K562 (cell line): ENCODE results near the gene CYP17A1. TPM values are rescaled to one million over a fixed set of nuclear protein-coding genes. Genes with fewer than 3 reads are reported as not detected.

Experiments
- ATAC-seq: fragments of 200-7000 bp; cut with Tn5 transposase; 3 replicates; pipeline ENCODE4 v1.9.1; 2020; ENCODE audit warnings: moderate library complexity
- BruUV-seq: library from RNA; stranded (reverse); fragments of 400-500 nt; replicated peaks from 2 replicates; lab custom pipeline; 2021; lab: Mats Ljungman, UMichigan
- CTCF ChIA-PET: fragments of 300-600 bp; formaldehyde crosslinking; extraction: SDS; loops from one replicate; lab custom pipeline; 2021; ENCODE audit warnings: low intra/inter-chr PET ratio; lab: Yijun Ruan, JAX
- POLR2A ChIA-PET: fragments of 300-600, 350-650 bp; sonication (Branson Sonifier 250); formaldehyde crosslinking; extraction: SDS; loops from one replicate; lab custom pipeline; 2021; ENCODE audit warnings: antibody characterized with exemption, inconsistent platforms; lab: Yijun Ruan, JAX
- DNase-seq, 4 experiments: peaks; one replicate each; pipeline versions ENCODE4 v3.0.0 to v3.0.0-alpha.2; 2011 to 2018; ENCODE audit warnings: low spot score in 3 of 4, mixed read lengths in 3 of 4; ENCODE audit errors: extremely low read depth in 1 of 4
- FAIRE-seq: peaks from 2 replicates; lab custom pipeline; 2011; peaks lifted over from hg19 to GRCh38; lab: Jason Lieb, UNC
- H2AFZ ChIP-seq: 2 replicates; pipeline ENCODE4 v1.6.0; 2011; ENCODE audit warnings: low read depth, low read length, control low read depth, inconsistent platforms
- H3K27ac ChIP-seq: fragments of 200-600 bp; 3 replicates; pipeline ENCODE4 v1.8.0; 2011; ENCODE audit warnings: low read depth, mild to moderate bottlenecking, control low read depth, inconsistent platforms, low read length, moderate library complexity, mixed read lengths; ENCODE audit errors: extremely low read depth
- H3K27me3 ChIP-seq, 2 experiments: fragments of 300-600 bp in 1 of 2; 2 replicates in 1 of 2; 3 replicates in 1 of 2; pipeline versions ENCODE4 v1.6.0 to v1.8.0; 2011; ENCODE audit warnings: inconsistent platforms in 2 of 2, low read length in 2 of 2, mild to moderate bottlenecking in 1 of 2, mixed read lengths in 1 of 2, moderate library complexity in 1 of 2; ENCODE audit not compliant: control insufficient read depth in 2 of 2, insufficient read depth in 2 of 2
- H3K36me3 ChIP-seq: fragments of 300-600 bp; 3 replicates; pipeline ENCODE4 v1.8.0; 2011; ENCODE audit warnings: mild to moderate bottlenecking, low read length, inconsistent platforms; ENCODE audit not compliant: control insufficient read depth, insufficient read depth
- H3K4me1 ChIP-seq, 2 experiments: fragments of 200-600 bp in 1 of 2; replicated peaks in 1 of 2; 2 replicates in 1 of 2; 3 replicates in 1 of 2; pipeline versions ENCODE4 v1.5.1 to v1.8.0; 2011; ENCODE audit warnings: inconsistent platforms in 2 of 2, low read length in 2 of 2, mild to moderate bottlenecking in 1 of 2, mixed read lengths in 1 of 2, moderate library complexity in 1 of 2; ENCODE audit not compliant: control insufficient read depth in 2 of 2, insufficient read depth in 2 of 2
- H3K4me2 ChIP-seq: 2 replicates; pipeline ENCODE4 v1.6.1; 2011; ENCODE audit warnings: low read length, control low read depth, inconsistent platforms, mixed read lengths; ENCODE audit not compliant: insufficient read depth
- H3K4me3 ChIP-seq: fragments of 200-600 bp; sonication (generic), shearing (Covaris generic); 2 replicates; pipeline ENCODE4 v1.5.1; 2016; ENCODE audit warnings: control low read depth, inconsistent platforms
- H3K79me2 ChIP-seq: fragments of 200-600 bp; 3 replicates; pipeline ENCODE4 v1.8.0; 2011; ENCODE audit warnings: low read length, inconsistent platforms; ENCODE audit not compliant: control insufficient read depth, insufficient read depth
- H3K9ac ChIP-seq, 2 experiments: 2 replicates each; pipeline versions ENCODE4 v1.6.0 to v1.6.1; 2011; ENCODE audit warnings: low read depth in 2 of 2, low read length in 2 of 2, control low read depth in 1 of 2, inconsistent platforms in 1 of 2, mild to moderate bottlenecking in 1 of 2, mixed read lengths in 1 of 2; ENCODE audit not compliant: insufficient read depth in 1 of 2
- H3K9me1 ChIP-seq: one replicate; pipeline ENCODE4 v1.6.0; 2011; ENCODE audit warnings: inconsistent platforms, mild to moderate bottlenecking, low read length, moderate library complexity; ENCODE audit not compliant: control insufficient read depth, insufficient read depth
- H3K9me3 ChIP-seq: replicated peaks from 2 replicates; pipeline ENCODE4 v1.5.1; 2011; ENCODE audit warnings: low read depth, low read length, inconsistent platforms; ENCODE audit not compliant: control insufficient read depth, insufficient read depth
- H4K20me1 ChIP-seq: replicated peaks from 2 replicates; pipeline ENCODE4 v1.6.1; 2011; ENCODE audit warnings: low read length, inconsistent platforms, mixed read lengths; ENCODE audit not compliant: control insufficient read depth, insufficient read depth
- HDAC8 ChIP-seq: fragments of 450-650 bp; IDR thresholded peaks from 2 replicates; pipeline ENCODE4 v1.6.1; 2016; ENCODE audit warnings: mild to moderate bottlenecking, missing genetic modification characterization, moderate library complexity, missing compliant biosample characterization
- RBFOX2 ChIP-seq: fragments of 200-400 bp; formaldehyde crosslinking; IDR thresholded peaks from 2 replicates; pipeline ENCODE4 v1.6.1; 2017; ENCODE audit warnings: low read depth, mild to moderate bottlenecking, low read length, moderate library complexity
- ZNF277 ChIP-seq: fragments of 250-450 bp; sonication (Bioruptor Pico); IDR thresholded peaks from 2 replicates; pipeline ENCODE4 v1.8.0; 2022; ENCODE audit warnings: inconsistent platforms, mild to moderate bottlenecking, moderate library complexity, borderline replicate concordance
- ZNF764 ChIP-seq: fragments of 250-450 bp; sonication (Bioruptor Pico); IDR thresholded peaks from 2 replicates; pipeline ENCODE4 v1.4.0; 2020; ENCODE audit warnings: low read depth, mild to moderate bottlenecking, moderate library complexity
- WGBS: fragments of 100-300 bp; shearing (Covaris generic); methylation state at CpG from one replicate; pipeline ENCODE4 v1.1.6; 2016; ENCODE audit warnings: low coverage, mixed read lengths; ENCODE audit not compliant: insufficient coverage; ENCODE audit errors: missing lambda C conversion rate; 5-methylcytosine and 5-hydroxymethylcytosine counted together
- in situ Hi-C: fragments of 300-500 bp; cut with MboI; formaldehyde crosslinking; loops from 4 replicates; pipeline ENCODE4 v1.15.0; 2018; ENCODE audit warnings: inconsistent platforms, mixed read lengths
- intact Hi-C: fragments of 100-400 bp; cut with micrococcal nuclease; formaldehyde crosslinking; loops from 2 replicates; pipeline ENCODE4 v1.14.2; 2022
- polyA plus RNA-seq, 8 experiments: library from polyadenylated mRNA; depleted of rRNA in 4 of 8; stranded (reverse) in 5 of 8; unstranded in 3 of 8; fragments of >200 nt; fragmentation: Nextera tagmentation in 2 of 8; fragmentation: Illumina TruSeq in 1 of 8; extraction: Ambion mirVana in 2 of 8; extraction: Trizol in 1 of 8; gene quantifications; 2 replicates each; pipeline versions ENCODE4 v1.2.1 to v1.2.3, GENCODE V29; 2011 to 2014; ENCODE audit warnings: inconsistent platforms in 1 of 8, missing spikeins in 1 of 8
- total RNA-seq, 7 experiments: library from RNA; depleted of rRNA in 6 of 7; stranded (reverse); fragments of >200 nt in 6 of 7; fragmentation: Illumina TruSeq in 2 of 7; extraction: Trizol in 2 of 7; gene quantifications; 2 replicates each; pipeline versions ENCODE4 v1.2.1 to v1.2.3, GENCODE V29; 2011 to 2021; ENCODE audit warnings: low replicate concordance in 1 of 7

The CYP17A1 gene
- total and polyA plus RNA-seq, 9 of the 15 experiments (the other 6 are each of a cell fraction or from before 2014, with no cell fraction given), result 2.3 TPM; not detected in 8

GRCh38 chr10:102801496-102801895 is 35.7 kb downstream of the CYP17A1 start (continued):
- TF ChIP-seq RBFOX2 (no peak), ZNF277 (no peak)

GRCh38 chr10:102800611-102801335 is 36.4 kb downstream of the CYP17A1 start:
- H3K4me2 ChIP-seq, result no peak overlapping the region
- peaks cover 2 to 7% of the 10 kb centered on the region in 2 experiments; a peak in 4 of 5 replicates for H3K4me1 ChIP-seq
- no peaks in the 10 kb centered on the region for H3K9me3 ChIP-seq
- no peak overlapping the region for H3K4me3 ChIP-seq
- ChIA-PET POLR2A (no interaction called here), CTCF (no interaction called here)
- H3K79me2 ChIP-seq, result no peaks in the 10 kb centered on the region; the same call in 2 of the 3 replicates
- intact Hi-C loops, result no loop called here
- TF ChIP-seq HDAC8 (tag) (no peak), ZNF764 (CRISPR knock-in tag) (no peak)
- H2AFZ ChIP-seq, result no peak overlapping the region
- no peaks in the 10 kb centered on the region for H4K20me1 ChIP-seq
- FAIRE-seq, result no peak
- no peak for DNase-seq
- no TSS peak for BruUV-seq
- H3K9ac ChIP-seq, result no peak overlapping the region
- peaks cover 26% of the 10 kb centered on the region; the same call in 2 of the 3 replicates for H3K36me3 ChIP-seq
- no peak for ATAC-seq
- no peak overlapping the region for H3K27ac ChIP-seq
- no peaks in the 10 kb centered on the region for H3K9me1 ChIP-seq
- no peaks in the 10 kb centered on the region for H3K27me3 ChIP-seq
- in situ Hi-C loops, result no loop called here
- WGBS, result 78% methylated on average over 10 of the region's 10 CpGs
